Smooth muscle cell (in vitro differentiated cells): ENCODE results near the gene ALG12. TPM values are rescaled to one million over a fixed set of nuclear protein-coding genes. Genes with fewer than 3 reads are reported as not detected.

Source experiments
- DNase-seq: peaks from one replicate; lab custom pipeline; 2025; ENCODE audit not compliant: unreplicated experiment; lab: John Stamatoyannopoulos, UW
- H2AFZ ChIP-seq: fragments of 200-600 bp; sonication (generic); 2 replicates; pipeline ENCODE4 v1.6.0; 2016; ENCODE audit warnings: antibody characterized with exemption, low read depth, mild to moderate bottlenecking
- H3F3A ChIP-seq: fragments of 200-600 bp; sonication (generic); 2 replicates; pipeline ENCODE4 v1.6.0; 2017; ENCODE audit warnings: antibody characterized with exemption, low read depth
- H3K27ac ChIP-seq: fragments of 200-600 bp; sonication (generic); 2 replicates; pipeline ENCODE4 v1.5.1; 2016; ENCODE audit warnings: low read depth, mild to moderate bottlenecking
- H3K27me3 ChIP-seq: fragments of 200-600 bp; sonication (generic); 2 replicates; pipeline ENCODE4 v1.6.1; 2016; ENCODE audit warnings: low read depth, mild to moderate bottlenecking
- H3K36me3 ChIP-seq: fragments of 200-600 bp; sonication (generic); 2 replicates; pipeline ENCODE4 v1.5.1; 2016; ENCODE audit warnings: low read depth
- H3K4me1 ChIP-seq: fragments of 200-600 bp; sonication (generic); 2 replicates; pipeline ENCODE4 v1.5.1; 2016; ENCODE audit warnings: low read depth
- H3K4me2 ChIP-seq: fragments of 200-600 bp; sonication (generic); 2 replicates; pipeline ENCODE4 v1.6.0; 2016; ENCODE audit warnings: mild to moderate bottlenecking
- H3K4me3 ChIP-seq: fragments of 200-600 bp; sonication (generic); 2 replicates; pipeline ENCODE4 v1.5.1; 2016; ENCODE audit warnings: mild to moderate bottlenecking
- H3K79me2 ChIP-seq: fragments of 200-600 bp; sonication (generic); 2 replicates; pipeline ENCODE4 v1.6.0; 2016; ENCODE audit warnings: low read depth, mild to moderate bottlenecking
- H3K9ac ChIP-seq: fragments of 200-600 bp; sonication (generic); 2 replicates; pipeline ENCODE4 v1.6.0; 2016; ENCODE audit warnings: low read depth
- H3K9me3 ChIP-seq: fragments of 200-600 bp; sonication (generic); replicated peaks from 2 replicates; pipeline ENCODE4 v1.5.1; 2016; ENCODE audit warnings: low read depth
- H4K20me1 ChIP-seq: fragments of 200-600 bp; sonication (generic); 2 replicates; pipeline ENCODE4 v1.6.0; 2016; ENCODE audit warnings: low read depth
- CTCF ChIP-seq: fragments of 200-600 bp; sonication (generic); IDR thresholded peaks from 2 replicates; pipeline ENCODE4 v1.5.1; 2017; ENCODE audit warnings: borderline replicate concordance, mild to moderate bottlenecking, antibody characterized with exemption; ENCODE audit not compliant: insufficient read depth, poor library complexity, severe bottlenecking
- WGBS: methylation state at CpG from one replicate; pipeline ENCODE4 v1.1.7; 2016; ENCODE audit warnings: low lambda C conversion rate; 5-methylcytosine and 5-hydroxymethylcytosine counted together
- polyA plus RNA-seq: library from polyadenylated mRNA; unstranded; fragments of >200 nt; fragmentation: Nextera tagmentation; extraction: Ambion mirVana; gene quantifications from 2 replicates; pipeline ENCODE4 v1.2.1, GENCODE V29; 2016
- total RNA-seq: library from RNA; depleted of rRNA; stranded (reverse); fragments of >200 nt; gene quantifications from 2 replicates; pipeline ENCODE4 v1.2.3, GENCODE V29; 2014

ALG12 gene
- total and polyA plus RNA-seq, 2 experiments from 2014 or later, result 13.9 to 42.7 TPM

GRCh38 chr22:49885881-49886280 is 32.4 kb downstream of the ALG12 start:
- H4K20me1 ChIP-seq, result peaks cover 63% of the 10 kb centered on the region
- 99% methylated on average over 35 of the region's 35 CpGs for WGBS

GRCh38 chr22:49885281-49885680 is 33.0 kb downstream of the ALG12 start:
- H3K9ac ChIP-seq, result no peak overlapping the region
- no peak overlapping the region for H2AFZ ChIP-seq
- 98% methylated on average over 17 of the region's 17 CpGs for WGBS
- no peak overlapping the region for H3K27ac ChIP-seq
- H3K79me2 ChIP-seq, result peaks cover 52% of the 10 kb centered on the region
- H3F3A ChIP-seq, result no peaks in the 10 kb centered on the region
- no peaks in the 10 kb centered on the region for H3K4me1 ChIP-seq
- no peak for TF ChIP-seq CTCF
- no peak for DNase-seq
- peaks cover 38% of the 10 kb centered on the region for H3K36me3 ChIP-seq
- peaks cover 8% of the 10 kb centered on the region for H3K9me3 ChIP-seq
- H3K27me3 ChIP-seq, result no peaks in the 10 kb centered on the region
- peaks cover 65% of the 10 kb centered on the region for H4K20me1 ChIP-seq
- H3K4me2 ChIP-seq, result no peak overlapping the region
- H3K4me3 ChIP-seq, result no peak overlapping the region

More at GRCh38 chr22:49885881-49886280, 32.4 kb downstream of the ALG12 start:
- Histone ChIP-seq H3K79me2 (peaks cover 46% of the 10 kb centered on the region), H3K36me3 (peaks cover 38% of the 10 kb centered on the region), H3K9me3 (peaks cover 8% of the 10 kb centered on the region), H3K4me1 (no peaks in the 10 kb centered on the region), H3K27me3 (no peaks in the 10 kb centered on the region), H2AFZ (no peak overlapping the region), H3K27ac (no peak overlapping the region), H3K9ac (no peak overlapping the region), H3K4me2 (no peak overlapping the region), H3F3A (no peaks in the 10 kb centered on the region), H3K4me3 (no peak overlapping the region)
- no peak for DNase-seq
- no peak for TF ChIP-seq CTCF

- no peak for TF ChIP-seq CTCF
- Histone ChIP-seq H3K36me3 (peaks cover 38% of the 10 kb centered on the region), H3K27me3 (no peaks in the 10 kb centered on the region), H3F3A (no peaks in the 10 kb centered on the region), H3K4me1 (no peaks in the 10 kb centered on the region), H4K20me1 (peaks cover 70% of the 10 kb centered on the region), H3K79me2 (peaks cover 56% of the 10 kb centered on the region), H3K4me2 (no peak overlapping the region), H3K9ac (no peak overlapping the region), H2AFZ (no peak overlapping the region), H3K9me3 (peaks cover 6% of the 10 kb centered on the region), H3K27ac (no peak overlapping the region), H3K4me3 (no peak overlapping the region)
- DNase-seq, result no peak
- WGBS, result 91% methylated on average over 31 of the region's 31 CpGs
These were observed 33.6 kb downstream of the ALG12 start for GRCh38 chr22:49884503-49885260.

- no peak overlapping the region for H2AFZ ChIP-seq
These were observed 34.2 kb downstream of the ALG12 start for GRCh38 chr22:49884075-49884474.

More at GRCh38 chr22:49884075-49884474, 34.2 kb downstream of the ALG12 start:
- H3K9ac ChIP-seq, result no peak overlapping the region
- WGBS, result 98% methylated on average over 20 of the region's 20 CpGs
- no peak for DNase-seq
- H3K27me3 ChIP-seq, result no peaks in the 10 kb centered on the region
- no peak overlapping the region for H3K4me3 ChIP-seq
- peaks cover under 1% of the 10 kb centered on the region for H3K9me3 ChIP-seq
- H3K4me1 ChIP-seq, result no peaks in the 10 kb centered on the region
- no peaks in the 10 kb centered on the region for H3F3A ChIP-seq
- peaks cover 54% of the 10 kb centered on the region for H3K79me2 ChIP-seq
- peaks cover 32% of the 10 kb centered on the region for H3K36me3 ChIP-seq
- no peak overlapping the region for H3K27ac ChIP-seq
- no peak overlapping the region for H3K4me2 ChIP-seq
- H4K20me1 ChIP-seq, result peaks cover 70% of the 10 kb centered on the region
- TF ChIP-seq CTCF, result no peak
